NT2/D1 (cell line): ENCODE results near the gene SHC3.

Experiments used
- DNase-seq: peaks from one replicate; pipeline ENCODE4 v3.0.0-alpha.2; 2011; ENCODE audit warnings: low read depth, low spot score
- H3K27me3 ChIP-seq: 2 replicates; pipeline ENCODE4 v1.6.0; 2011; ENCODE audit warnings: mild to moderate bottlenecking; ENCODE audit not compliant: insufficient read length, insufficient read depth
- H3K36me3 ChIP-seq: 2 replicates; pipeline ENCODE4 v1.6.1; 2011; ENCODE audit warnings: mild to moderate bottlenecking, low read length, mixed read lengths; ENCODE audit not compliant: insufficient read depth, insufficient read length
- H3K4me1 ChIP-seq: 2 replicates; pipeline ENCODE4 v1.5.1; 2011; ENCODE audit not compliant: insufficient read depth, insufficient read length
- H3K4me3 ChIP-seq: 2 replicates; pipeline ENCODE4 v1.5.1; 2011; ENCODE audit warnings: low read depth; ENCODE audit not compliant: insufficient read length
- H3K9ac ChIP-seq: 2 replicates; pipeline ENCODE4 v1.6.0; 2011; ENCODE audit warnings: low read depth; ENCODE audit not compliant: insufficient read length
- H3K9me3 ChIP-seq: 2 replicates; pipeline ENCODE4 v1.5.1; 2011; ENCODE audit warnings: mild to moderate bottlenecking, low read length; ENCODE audit not compliant: insufficient read depth
- SUZ12 ChIP-seq: IDR thresholded peaks from 2 replicates; pipeline ENCODE4 v1.6.1; 2011; ENCODE audit not compliant: insufficient read length, insufficient read depth; ENCODE audit errors: extremely low read depth
- YY1 ChIP-seq: IDR thresholded peaks from 2 replicates; pipeline ENCODE4 v1.6.1; 2011; ENCODE audit not compliant: insufficient read length, insufficient read depth
- ZNF274 ChIP-seq: IDR thresholded peaks from 2 replicates; pipeline ENCODE4 v1.6.1; 2011; ENCODE audit warnings: mild to moderate bottlenecking, low read depth, low read length

Gene SHC3, protein sequence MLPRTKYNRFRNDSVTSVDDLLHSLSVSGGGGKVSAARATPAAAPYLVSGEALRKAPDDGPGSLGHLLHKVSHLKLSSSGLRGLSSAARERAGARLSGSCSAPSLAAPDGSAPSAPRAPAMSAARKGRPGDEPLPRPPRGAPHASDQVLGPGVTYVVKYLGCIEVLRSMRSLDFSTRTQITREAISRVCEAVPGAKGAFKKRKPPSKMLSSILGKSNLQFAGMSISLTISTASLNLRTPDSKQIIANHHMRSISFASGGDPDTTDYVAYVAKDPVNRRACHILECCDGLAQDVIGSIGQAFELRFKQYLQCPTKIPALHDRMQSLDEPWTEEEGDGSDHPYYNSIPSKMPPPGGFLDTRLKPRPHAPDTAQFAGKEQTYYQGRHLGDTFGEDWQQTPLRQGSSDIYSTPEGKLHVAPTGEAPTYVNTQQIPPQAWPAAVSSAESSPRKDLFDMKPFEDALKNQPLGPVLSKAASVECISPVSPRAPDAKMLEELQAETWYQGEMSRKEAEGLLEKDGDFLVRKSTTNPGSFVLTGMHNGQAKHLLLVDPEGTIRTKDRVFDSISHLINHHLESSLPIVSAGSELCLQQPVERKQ

DNA sequence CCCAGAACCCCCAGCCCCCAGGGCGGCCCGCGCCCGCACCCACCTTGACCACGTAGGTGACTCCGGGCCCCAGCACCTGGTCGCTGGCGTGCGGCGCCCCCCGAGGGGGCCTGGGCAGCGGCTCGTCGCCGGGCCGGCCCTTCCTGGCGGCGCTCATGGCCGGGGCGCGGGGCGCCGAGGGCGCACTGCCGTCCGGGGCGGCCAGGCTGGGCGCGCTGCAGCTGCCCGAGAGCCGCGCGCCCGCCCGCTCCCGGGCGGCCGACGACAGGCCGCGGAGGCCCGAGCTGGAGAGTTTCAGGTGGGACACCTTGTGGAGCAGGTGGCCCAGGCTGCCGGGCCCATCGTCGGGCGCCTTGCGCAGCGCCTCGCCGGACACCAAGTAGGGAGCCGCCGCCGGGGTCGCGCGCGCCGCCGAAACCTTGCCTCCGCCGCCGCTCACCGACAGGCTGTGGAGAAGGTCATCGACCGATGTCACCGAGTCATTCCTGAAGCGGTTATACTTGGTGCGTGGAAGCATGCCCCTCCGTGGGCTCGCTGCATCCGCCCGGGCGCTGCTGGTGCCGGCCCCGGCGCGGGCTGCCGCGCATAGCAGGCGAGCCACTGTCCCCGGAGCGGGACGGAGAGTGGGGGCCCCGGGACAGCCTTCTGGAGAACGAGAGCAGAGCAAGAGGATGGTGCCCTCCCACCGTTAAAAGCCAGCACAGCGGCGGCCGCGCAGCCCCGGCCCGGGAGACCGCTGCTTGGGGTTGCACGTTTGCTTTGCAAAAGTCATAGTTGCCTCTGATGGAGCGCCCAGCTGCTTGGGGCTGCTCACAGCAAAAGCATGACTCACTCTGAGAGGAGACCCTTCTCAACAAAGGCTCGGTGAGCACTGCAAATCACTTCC lies at the start of gene SHC3:
Gene SHC3 (minus strand): TSS at position 875 of the 886 bp plus-strand sequence. CDS start 358 bp downstream, at position 517.
- peak; percentile 68 for DNase-seq
- no peak for TF ChIP-seq SUZ12
- TF ChIP-seq ZNF274: no peak
- TF ChIP-seq YY1: no peak
- Histone ChIP-seq H3K27me3 (peaks cover 26% of the 10 kb centered on the region), H3K9me3 (no peaks in the 10 kb centered on the region), H3K4me3 (peak within 1 kb of the TSS; percentile 60), H3K36me3 (no peaks in the 10 kb centered on the region), H3K9ac (peak within 1 kb of the TSS; percentile 80), H3K4me1 (no peaks in the 10 kb centered on the region)

DNA sequence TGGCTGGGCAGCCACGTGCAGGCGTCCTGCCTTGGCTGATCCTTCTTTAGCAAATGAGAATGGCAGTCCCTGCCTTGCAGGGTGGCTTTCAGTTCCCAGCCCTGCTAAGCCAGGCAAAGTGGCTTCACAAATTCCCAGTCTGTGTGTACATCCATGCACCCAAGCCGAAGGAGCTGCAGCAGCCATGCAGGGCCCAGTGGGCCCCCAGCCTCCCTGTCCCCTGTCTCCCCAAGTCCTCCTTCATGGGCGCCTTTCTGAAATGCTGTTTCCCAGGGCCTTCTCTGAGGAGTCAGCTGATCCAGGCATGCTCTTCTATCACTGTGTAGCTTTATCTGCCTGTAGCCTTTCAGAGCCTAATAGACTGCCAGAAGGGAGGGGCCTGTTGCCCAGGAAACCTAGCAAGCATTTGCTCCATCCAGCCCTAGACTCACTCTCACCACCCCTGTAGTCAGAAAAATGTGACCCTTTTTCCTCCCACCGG lies 47.4 kb upstream of the SHC3 start:
- Histone ChIP-seq H3K9ac (no peak overlapping the region), H3K9me3 (0 out of 2 replicates have a peak, but pooled peaks cover 3% of the 10 kb centered on the region), H3K4me1 (peaks cover 8% of the 10 kb centered on the region), H3K27me3 (no peaks in the 10 kb centered on the region), H3K36me3 (no peaks in the 10 kb centered on the region), H3K4me3 (no peak overlapping the region)
- DNase-seq: peak; percentile 70
- TF ChIP-seq ZNF274: no peak
- TF ChIP-seq YY1: no peak
- TF ChIP-seq SUZ12: no peak

DNA sequence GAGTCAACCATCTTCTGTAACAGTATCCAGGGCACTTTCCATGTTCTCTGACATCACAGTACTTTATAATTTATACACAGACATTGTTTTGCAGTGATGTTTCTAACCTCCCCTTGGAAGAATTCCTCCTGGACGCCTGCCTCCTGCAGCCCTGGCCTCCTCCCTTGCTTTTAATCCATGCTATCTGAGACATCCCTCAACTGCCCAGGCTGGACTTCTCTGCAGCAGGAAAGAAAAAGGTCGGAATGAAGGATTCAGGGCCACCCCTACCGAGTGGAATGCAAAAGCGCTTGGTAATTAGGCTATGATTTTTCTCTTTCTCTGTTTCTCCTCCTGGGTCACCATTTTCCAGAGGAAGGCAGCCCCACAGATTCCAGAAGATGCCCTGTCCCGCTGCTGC lies 47.0 kb upstream of the SHC3 start:
- Histone ChIP-seq H3K9me3 (no peaks in the 10 kb centered on the region), H3K4me1 (peaks cover 8% of the 10 kb centered on the region), H3K36me3 (no peaks in the 10 kb centered on the region), H3K27me3 (no peaks in the 10 kb centered on the region), H3K4me3 (no peak overlapping the region), H3K9ac (no peak overlapping the region)
- TF ChIP-seq SUZ12: no peak
- TF ChIP-seq YY1: no peak
- TF ChIP-seq ZNF274: no peak
- DNase-seq: no peak

DNA sequence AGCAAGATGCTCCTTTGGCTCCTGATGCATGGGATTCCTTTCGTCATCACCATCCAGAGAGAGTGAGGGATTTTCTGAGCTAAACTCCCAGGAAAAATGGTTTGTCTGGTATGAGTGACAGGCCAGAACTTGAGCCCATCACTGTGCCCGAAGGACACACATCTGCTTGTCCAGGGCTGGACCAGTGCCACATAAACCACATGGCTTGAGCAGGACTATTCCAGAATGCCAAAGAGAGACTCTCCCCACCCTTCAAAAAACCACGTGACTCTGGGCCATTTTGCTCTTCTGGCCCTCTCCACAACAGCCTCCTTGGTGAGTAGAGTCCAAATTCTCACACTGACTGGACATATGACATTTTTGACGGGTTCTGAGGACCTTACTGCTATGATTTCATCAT lies 46.4 kb upstream of the SHC3 start:
- H3K4me1 ChIP-seq: peaks cover 8% of the 10 kb centered on the region
- H3K4me3 ChIP-seq: no peak overlapping the region
- no peak overlapping the region for H3K9ac ChIP-seq
- no peak for DNase-seq
- no peaks in the 10 kb centered on the region for H3K36me3 ChIP-seq
- TF ChIP-seq ZNF274 (no peak), SUZ12 (no peak), YY1 (no peak)
- no peaks in the 10 kb centered on the region for H3K9me3 ChIP-seq
- no peaks in the 10 kb centered on the region for H3K27me3 ChIP-seq

DNA sequence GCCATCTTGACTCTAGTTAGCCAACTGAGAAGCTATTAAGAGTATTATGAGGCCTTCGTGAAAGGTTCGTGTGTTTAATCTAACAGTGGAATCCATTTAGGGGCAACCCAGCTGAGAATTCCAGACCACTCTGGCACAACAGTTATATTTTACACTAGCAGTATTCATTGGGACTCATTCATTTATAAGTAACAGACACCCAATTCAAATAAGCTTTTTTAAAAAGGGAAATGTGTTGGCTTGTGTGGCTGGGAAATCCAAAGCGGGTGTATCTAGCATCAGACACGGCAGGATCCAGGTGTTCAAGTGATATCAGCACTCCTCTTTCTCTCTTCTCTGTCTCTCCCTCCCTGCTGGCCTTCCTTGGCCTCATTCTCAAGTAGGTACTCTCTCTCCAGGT lies 46.0 kb upstream of the SHC3 start:
- Histone ChIP-seq H3K27me3 (no peaks in the 10 kb centered on the region), H3K9me3 (no peaks in the 10 kb centered on the region), H3K36me3 (no peaks in the 10 kb centered on the region), H3K4me3 (no peak overlapping the region), H3K4me1 (peaks cover 8% of the 10 kb centered on the region), H3K9ac (no peak overlapping the region)
- DNase-seq: no peak
- TF ChIP-seq ZNF274 (no peak), YY1 (no peak), SUZ12 (no peak)

DNA sequence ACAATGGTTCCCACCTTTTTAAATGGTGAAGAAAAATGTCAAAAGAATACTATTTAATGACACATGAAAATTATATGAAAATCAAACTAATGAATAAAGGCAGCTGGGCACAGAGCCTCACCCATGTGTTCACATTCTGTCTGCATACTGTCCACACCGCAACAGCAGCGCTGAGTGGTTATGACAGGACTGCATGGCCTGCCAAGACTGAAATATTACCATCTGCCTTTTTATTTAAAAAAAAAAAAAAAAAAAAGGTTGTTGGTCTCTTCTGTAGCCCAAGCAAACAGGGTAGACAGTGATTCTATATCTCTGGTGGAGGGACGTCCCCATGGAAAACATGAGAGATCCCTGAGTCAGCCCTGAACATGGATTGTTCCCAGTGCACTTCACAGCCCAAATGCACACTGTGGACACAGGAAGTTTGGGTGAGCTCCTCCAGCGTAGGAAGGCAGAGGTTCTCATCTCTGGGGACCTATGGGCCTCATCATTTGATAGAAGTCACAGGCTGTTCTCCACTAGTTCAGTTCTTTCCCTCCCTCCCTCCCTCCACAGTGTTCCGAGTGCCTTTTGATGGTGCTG lies 44.9 kb upstream of the SHC3 start:
- H3K27me3 ChIP-seq: no peaks in the 10 kb centered on the region
- peaks cover 8% of the 10 kb centered on the region for H3K4me1 ChIP-seq
- H3K9me3 ChIP-seq: no peaks in the 10 kb centered on the region
- no peak overlapping the region for H3K4me3 ChIP-seq
- DNase-seq: no peak
- no peak overlapping the region for H3K9ac ChIP-seq
- no peaks in the 10 kb centered on the region for H3K36me3 ChIP-seq
- no peak for TF ChIP-seq SUZ12
- TF ChIP-seq ZNF274: no peak
- TF ChIP-seq YY1: no peak
